HCT116 (cell line): ENCODE measurements around the gene SAG.

ENCODE experiments used
- EGR1 ChIP-seq: IDR thresholded peaks from 2 replicates; pipeline ENCODE4 v1.6.1; 2012; ENCODE audit warnings: low read depth
- EZH2 ChIP-seq: fragments of 200-600 bp; sonication (generic); IDR thresholded peaks from 2 replicates; pipeline ENCODE4 v1.6.1; 2017; ENCODE audit warnings: antibody characterized with exemption, mixed run types
- EZH2phosphoT487 ChIP-seq: fragments of 200-600 bp; IDR thresholded peaks from 2 replicates; pipeline ENCODE4 v1.6.1; 2018; ENCODE audit warnings: antibody characterized with exemption, borderline replicate concordance
- FOSL1 ChIP-seq: IDR thresholded peaks from 2 replicates; pipeline ENCODE4 v1.6.1; 2012; ENCODE audit warnings: low read depth
- POLR2A ChIP-seq: IDR thresholded peaks from 2 replicates; pipeline ENCODE4 v1.7.0; 2011; ENCODE audit warnings: borderline replicate concordance; ENCODE audit not compliant: insufficient read depth, insufficient read length; ENCODE audit errors: extremely low read depth
- POLR2AphosphoS5 ChIP-seq: IDR thresholded peaks from 2 replicates; pipeline ENCODE4 v1.6.1; 2011; ENCODE audit warnings: mild to moderate bottlenecking, low read depth, low read length, moderate library complexity
- RAD21 ChIP-seq: IDR thresholded peaks from 2 replicates; pipeline ENCODE4 v1.6.1; 2012; ENCODE audit warnings: low read depth, mild to moderate bottlenecking
- SP1 ChIP-seq: IDR thresholded peaks from 2 replicates; pipeline ENCODE4 v1.6.1; 2012; ENCODE audit warnings: low read depth
- TCF7L2 ChIP-seq: IDR thresholded peaks from 2 replicates; pipeline ENCODE4 v1.7.0; 2011; ENCODE audit warnings: borderline replicate concordance, inconsistent platforms; ENCODE audit not compliant: insufficient read depth, insufficient read length; ENCODE audit errors: extremely low read depth
- YY1 ChIP-seq: IDR thresholded peaks from 2 replicates; pipeline ENCODE4 v1.6.1; 2011; ENCODE audit warnings: low read length, low read depth, moderate library complexity, mild to moderate bottlenecking; ENCODE audit not compliant: insufficient replicate concordance; ENCODE audit errors: extremely low read depth
- TF ChIP-seq, protein P1 (sequence below), 3 experiments: fragments of 200-600 bp in 1 of 3; sonication (generic) in 1 of 3; IDR thresholded peaks in 2 of 3; conservative IDR thresholded peaks in 1 of 3; 2 replicates each; pipeline ENCODE4 v1.5.1; 2012 to 2017; ENCODE audit warnings: low read depth in 2 of 3, low read length in 2 of 3, antibody characterized with exemption in 1 of 3, borderline replicate concordance in 1 of 3, control low read depth in 1 of 3, mild to moderate bottlenecking in 1 of 3, mixed read lengths in 1 of 3, mixed run types in 1 of 3, moderate library complexity in 1 of 3; ENCODE audit not compliant: insufficient read depth in 1 of 3
- TF ChIP-seq, protein P2 (sequence below): IDR thresholded peaks from 2 replicates; pipeline ENCODE4 v1.6.1; 2012; ENCODE audit warnings: low read depth
- TF ChIP-seq, protein P3 (sequence below): IDR thresholded peaks from 2 replicates; pipeline ENCODE4 v1.6.1; 2012
- TF ChIP-seq, protein P4 (sequence below): IDR thresholded peaks from 2 replicates; pipeline ENCODE4 v1.6.1; 2012

DNA sequence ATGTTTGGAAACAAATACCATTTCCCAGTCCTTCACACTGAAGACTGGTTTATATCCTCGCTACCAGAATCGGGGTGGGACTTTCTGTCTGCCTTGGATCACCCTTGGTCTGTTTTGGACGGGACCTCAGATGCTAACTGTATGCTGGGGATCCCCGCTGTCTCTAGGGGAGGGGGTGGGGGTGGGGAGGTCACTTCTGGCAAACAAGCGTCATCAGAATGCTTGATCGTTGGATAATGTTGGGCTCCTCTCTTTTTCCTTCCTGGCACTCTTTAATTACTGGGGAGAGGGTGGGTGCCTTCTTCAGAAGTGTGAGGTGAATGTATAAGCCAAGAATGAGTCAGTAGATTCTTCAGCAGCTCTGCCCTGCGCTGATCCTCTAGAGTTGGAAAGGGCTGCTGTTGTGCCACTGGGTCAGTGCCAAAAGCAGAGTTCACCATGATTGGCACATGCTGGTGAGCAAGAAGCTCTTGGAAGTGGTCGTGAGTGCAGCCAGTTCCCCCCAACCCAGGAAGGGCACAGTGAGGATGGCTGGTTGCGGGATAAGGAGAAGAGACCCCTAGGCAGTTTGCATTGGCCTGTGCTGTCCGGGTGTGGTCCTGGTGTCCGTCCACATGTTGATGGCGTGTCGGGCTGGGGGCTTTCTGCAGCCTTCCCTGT, 78.9 kb downstream of the SAG start:
- TF ChIP-seq EZH2phosphoT487: no peak
- no peak for TF ChIP-seq EGR1
- TF ChIP-seq, protein P1, sequence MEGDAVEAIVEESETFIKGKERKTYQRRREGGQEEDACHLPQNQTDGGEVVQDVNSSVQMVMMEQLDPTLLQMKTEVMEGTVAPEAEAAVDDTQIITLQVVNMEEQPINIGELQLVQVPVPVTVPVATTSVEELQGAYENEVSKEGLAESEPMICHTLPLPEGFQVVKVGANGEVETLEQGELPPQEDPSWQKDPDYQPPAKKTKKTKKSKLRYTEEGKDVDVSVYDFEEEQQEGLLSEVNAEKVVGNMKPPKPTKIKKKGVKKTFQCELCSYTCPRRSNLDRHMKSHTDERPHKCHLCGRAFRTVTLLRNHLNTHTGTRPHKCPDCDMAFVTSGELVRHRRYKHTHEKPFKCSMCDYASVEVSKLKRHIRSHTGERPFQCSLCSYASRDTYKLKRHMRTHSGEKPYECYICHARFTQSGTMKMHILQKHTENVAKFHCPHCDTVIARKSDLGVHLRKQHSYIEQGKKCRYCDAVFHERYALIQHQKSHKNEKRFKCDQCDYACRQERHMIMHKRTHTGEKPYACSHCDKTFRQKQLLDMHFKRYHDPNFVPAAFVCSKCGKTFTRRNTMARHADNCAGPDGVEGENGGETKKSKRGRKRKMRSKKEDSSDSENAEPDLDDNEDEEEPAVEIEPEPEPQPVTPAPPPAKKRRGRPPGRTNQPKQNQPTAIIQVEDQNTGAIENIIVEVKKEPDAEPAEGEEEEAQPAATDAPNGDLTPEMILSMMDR (IDR thresholded peaks at IDR 0.05 in 2 of 3, conservative IDR thresholded peaks at IDR 0.05 in 1 of 3; ENCODE audit: borderline replicate concordance in 1 of 3, insufficient read depth in 1 of 3, low read depth in 2 of 3, low read length in 2 of 3): no peak
- TF ChIP-seq, protein P2, sequence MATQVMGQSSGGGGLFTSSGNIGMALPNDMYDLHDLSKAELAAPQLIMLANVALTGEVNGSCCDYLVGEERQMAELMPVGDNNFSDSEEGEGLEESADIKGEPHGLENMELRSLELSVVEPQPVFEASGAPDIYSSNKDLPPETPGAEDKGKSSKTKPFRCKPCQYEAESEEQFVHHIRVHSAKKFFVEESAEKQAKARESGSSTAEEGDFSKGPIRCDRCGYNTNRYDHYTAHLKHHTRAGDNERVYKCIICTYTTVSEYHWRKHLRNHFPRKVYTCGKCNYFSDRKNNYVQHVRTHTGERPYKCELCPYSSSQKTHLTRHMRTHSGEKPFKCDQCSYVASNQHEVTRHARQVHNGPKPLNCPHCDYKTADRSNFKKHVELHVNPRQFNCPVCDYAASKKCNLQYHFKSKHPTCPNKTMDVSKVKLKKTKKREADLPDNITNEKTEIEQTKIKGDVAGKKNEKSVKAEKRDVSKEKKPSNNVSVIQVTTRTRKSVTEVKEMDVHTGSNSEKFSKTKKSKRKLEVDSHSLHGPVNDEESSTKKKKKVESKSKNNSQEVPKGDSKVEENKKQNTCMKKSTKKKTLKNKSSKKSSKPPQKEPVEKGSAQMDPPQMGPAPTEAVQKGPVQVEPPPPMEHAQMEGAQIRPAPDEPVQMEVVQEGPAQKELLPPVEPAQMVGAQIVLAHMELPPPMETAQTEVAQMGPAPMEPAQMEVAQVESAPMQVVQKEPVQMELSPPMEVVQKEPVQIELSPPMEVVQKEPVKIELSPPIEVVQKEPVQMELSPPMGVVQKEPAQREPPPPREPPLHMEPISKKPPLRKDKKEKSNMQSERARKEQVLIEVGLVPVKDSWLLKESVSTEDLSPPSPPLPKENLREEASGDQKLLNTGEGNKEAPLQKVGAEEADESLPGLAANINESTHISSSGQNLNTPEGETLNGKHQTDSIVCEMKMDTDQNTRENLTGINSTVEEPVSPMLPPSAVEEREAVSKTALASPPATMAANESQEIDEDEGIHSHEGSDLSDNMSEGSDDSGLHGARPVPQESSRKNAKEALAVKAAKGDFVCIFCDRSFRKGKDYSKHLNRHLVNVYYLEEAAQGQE: no peak
- no peak for TF ChIP-seq RAD21
- TF ChIP-seq, protein P3, sequence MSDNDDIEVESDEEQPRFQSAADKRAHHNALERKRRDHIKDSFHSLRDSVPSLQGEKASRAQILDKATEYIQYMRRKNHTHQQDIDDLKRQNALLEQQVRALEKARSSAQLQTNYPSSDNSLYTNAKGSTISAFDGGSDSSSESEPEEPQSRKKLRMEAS: no peak
- no peak for TF ChIP-seq EZH2
- no peak for TF ChIP-seq POLR2A
- no peak for TF ChIP-seq FOSL1
- TF ChIP-seq, protein P4, sequence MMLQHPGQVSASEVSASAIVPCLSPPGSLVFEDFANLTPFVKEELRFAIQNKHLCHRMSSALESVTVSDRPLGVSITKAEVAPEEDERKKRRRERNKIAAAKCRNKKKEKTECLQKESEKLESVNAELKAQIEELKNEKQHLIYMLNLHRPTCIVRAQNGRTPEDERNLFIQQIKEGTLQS: no peak
- no peak for TF ChIP-seq POLR2AphosphoS5
- TF ChIP-seq YY1: no peak
- no peak for TF ChIP-seq TCF7L2
- TF ChIP-seq SP1: no peak
